T-helper 1 cell treated with Interleukin-12 subunit alpha and Interleukin-12 subunit beta and Interleukin-4 antibody, amounts not matched to agents 30 μg/mL and 1 μg/mL, for 36 hours (primary cell): ENCODE measurements around the gene LDHAL6B.

Experiments
- H3K27ac Mint-ChIP-seq: one replicate; pipeline ENCODE4 v1.8.0; 2021; ENCODE audit warnings: mild to moderate bottlenecking, mixed read lengths
- H3K27me3 Mint-ChIP-seq: one replicate; pipeline ENCODE4 v1.8.0; 2021; ENCODE audit warnings: low read depth, mixed read lengths
- H3K36me3 Mint-ChIP-seq: one replicate; pipeline ENCODE4 v1.8.0; 2021; ENCODE audit warnings: low read depth, mixed read lengths
- H3K4me1 Mint-ChIP-seq: one replicate; pipeline ENCODE4 v1.8.0; 2021; ENCODE audit warnings: low read depth, mixed read lengths
- H3K4me3 Mint-ChIP-seq: one replicate; pipeline ENCODE4 v1.8.0; 2021; ENCODE audit warnings: mild to moderate bottlenecking, moderate library complexity, mixed read lengths
- H3K9me3 Mint-ChIP-seq: one replicate; pipeline ENCODE4 v1.8.0; 2021; ENCODE audit warnings: mixed read lengths

The LDHAL6B gene

DNA sequence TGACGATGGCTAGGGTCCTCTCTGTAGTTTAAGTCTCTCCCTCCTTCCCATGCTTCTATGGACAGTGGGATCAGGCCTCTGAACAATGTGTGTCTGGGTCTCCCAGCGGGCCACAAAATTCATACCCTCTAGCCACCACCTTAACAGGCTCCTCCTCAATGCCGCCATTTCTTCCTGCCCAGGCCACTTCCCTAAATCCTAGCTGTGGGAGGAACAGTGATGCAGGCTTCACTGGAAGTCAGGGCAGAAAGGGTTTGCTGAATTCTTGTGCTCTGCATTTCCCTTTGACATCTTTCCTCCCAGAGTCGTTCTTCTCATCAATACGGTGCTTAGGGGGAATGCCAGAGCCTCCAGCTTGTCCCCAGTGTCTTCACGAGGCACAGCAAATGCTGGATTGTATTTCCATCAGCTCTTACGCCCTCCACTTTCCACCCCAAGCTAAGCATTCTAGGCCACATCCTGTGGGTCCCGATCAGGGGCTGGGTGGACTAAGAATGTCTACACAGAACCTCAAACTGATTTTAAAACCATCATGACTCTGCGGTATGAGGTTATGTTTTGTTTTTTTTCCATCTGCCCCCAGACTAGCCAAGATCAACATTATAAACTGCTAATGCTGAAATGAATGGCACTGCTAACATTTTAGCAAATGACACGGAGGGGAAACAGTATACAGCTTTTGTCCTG lies 11.9 kb upstream of the LDHAL6B start:
- H3K9me3 Mint-ChIP-seq = no peaks in the 10 kb centered on the region
- peaks cover 4% of the 10 kb centered on the region for H3K4me1 Mint-ChIP-seq
- H3K27ac Mint-ChIP-seq = no peak overlapping the region
- no peak overlapping the region for H3K4me3 Mint-ChIP-seq
- H3K27me3 Mint-ChIP-seq = no peaks in the 10 kb centered on the region
- peaks cover 16% of the 10 kb centered on the region for H3K36me3 Mint-ChIP-seq

DNA sequence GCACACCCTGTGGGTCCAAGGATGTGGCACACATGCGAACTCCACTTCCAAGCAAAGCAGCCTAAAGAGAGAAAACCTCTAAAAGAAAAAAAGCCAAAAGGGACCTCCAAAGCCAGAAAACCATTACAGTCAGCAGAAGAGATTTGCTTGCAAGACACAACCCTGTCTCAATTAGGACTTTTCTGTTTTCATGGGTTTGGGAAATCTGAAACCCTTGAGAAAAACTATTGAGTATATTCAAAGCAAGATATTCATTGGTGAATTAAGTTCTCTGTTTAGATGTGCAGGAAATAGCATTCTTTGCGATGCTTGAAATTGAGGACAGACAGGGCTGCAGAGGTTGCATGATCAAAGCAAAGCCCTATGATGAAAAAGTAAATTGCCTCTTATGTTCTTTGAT lies 10.2 kb upstream of the LDHAL6B start:
- H3K4me1 Mint-ChIP-seq = peaks cover 4% of the 10 kb centered on the region
- no peak overlapping the region for H3K4me3 Mint-ChIP-seq
- H3K9me3 Mint-ChIP-seq = no peaks in the 10 kb centered on the region
- no peak overlapping the region for H3K27ac Mint-ChIP-seq
- no peaks in the 10 kb centered on the region for H3K27me3 Mint-ChIP-seq
- H3K36me3 Mint-ChIP-seq = peaks cover 16% of the 10 kb centered on the region

DNA sequence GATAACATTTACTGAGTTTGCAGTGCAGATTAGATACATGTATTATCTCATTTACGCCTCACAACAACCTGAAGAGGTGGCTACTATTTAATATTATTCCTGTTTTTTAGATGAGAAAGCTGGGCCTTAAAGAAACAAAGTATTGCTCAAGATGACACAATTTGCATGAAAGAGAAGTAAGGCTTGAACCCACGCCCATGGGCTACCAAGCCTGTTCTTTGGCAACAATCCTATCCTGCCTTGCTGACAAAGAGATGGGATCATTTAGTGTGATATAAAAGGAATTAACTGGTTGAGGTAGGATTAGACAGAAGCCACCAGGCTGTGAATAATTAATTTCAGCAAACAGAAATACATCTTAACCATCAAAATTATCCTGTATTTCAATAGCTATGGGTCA lies 9.2 kb upstream of the LDHAL6B start:
- Mint-ChIP-seq H3K36me3 (peaks cover 16% of the 10 kb centered on the region), H3K27ac (no peak overlapping the region)

DNA sequence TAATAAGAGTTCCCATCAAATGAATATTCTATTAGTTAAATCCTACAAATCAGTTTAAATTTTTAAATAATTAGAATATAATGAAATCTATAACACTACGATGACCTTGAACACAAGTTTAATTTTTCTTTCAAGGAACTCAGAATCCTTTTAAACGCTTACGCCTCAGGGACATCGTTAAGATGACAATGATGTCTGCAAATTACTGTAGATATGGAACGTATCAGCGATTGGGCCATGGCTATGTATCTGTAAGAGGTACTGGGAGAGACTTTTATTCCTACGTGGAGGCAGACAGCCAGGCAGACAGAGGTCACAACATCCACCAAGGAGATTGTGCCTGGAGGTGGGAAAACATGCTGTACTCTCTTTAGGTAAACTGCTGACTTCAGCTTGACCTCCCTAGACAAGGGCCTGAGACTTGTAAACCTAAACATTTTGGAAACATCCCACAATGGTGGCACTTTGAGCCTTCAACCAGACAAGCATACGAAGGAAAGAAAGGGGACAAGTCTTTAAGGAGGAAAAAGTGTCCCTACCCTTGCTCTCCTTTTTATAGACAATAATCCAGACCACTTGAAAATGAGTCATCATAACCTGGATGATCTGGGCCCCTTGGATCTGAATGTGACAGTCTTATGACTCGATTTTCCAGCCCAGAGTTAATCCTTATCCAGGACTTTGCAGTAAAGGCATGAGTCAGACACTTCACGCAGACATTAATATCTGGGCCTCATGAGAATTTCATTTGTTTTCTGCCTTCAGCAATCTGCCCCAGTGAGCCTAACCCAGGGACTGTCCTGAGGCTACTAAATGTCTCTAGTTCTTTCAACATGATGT lies 6.8 kb upstream of the LDHAL6B start:
- Mint-ChIP-seq H3K9me3 (no peaks in the 10 kb centered on the region), H3K4me1 (peaks cover 3% of the 10 kb centered on the region), H3K27me3 (no peaks in the 10 kb centered on the region), H3K4me3 (no peak overlapping the region), H3K27ac (no peak overlapping the region), H3K36me3 (peaks cover 11% of the 10 kb centered on the region)

More for the DNA sequence above, 9.2 kb upstream of the LDHAL6B start:
- Mint-ChIP-seq H3K27me3 (no peaks in the 10 kb centered on the region), H3K4me1 (peaks cover 4% of the 10 kb centered on the region), H3K4me3 (no peak overlapping the region), H3K9me3 (no peaks in the 10 kb centered on the region)

DNA sequence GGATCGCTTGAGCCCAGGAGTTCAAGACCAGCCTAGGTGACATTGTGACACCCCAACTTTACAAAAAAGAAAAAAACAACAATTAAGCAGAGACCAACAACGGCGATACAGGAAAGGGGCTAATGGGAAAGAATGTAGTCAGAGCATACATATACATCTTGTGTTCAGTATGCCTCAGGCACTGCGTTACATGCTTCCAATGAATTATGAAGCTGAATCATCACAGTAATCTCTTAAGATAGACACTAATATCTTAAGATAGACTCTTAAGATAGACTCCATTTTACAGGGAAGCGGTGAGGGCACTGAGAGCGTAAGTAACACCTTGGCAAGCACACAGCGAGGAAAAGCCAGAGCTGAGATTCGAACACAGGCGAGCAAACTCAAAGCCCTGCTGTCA lies 6.1 kb upstream of the LDHAL6B start:
- no peak overlapping the region for H3K4me3 Mint-ChIP-seq
- peaks cover 7% of the 10 kb centered on the region for H3K36me3 Mint-ChIP-seq
- no peaks in the 10 kb centered on the region for H3K27me3 Mint-ChIP-seq
- no peaks in the 10 kb centered on the region for H3K9me3 Mint-ChIP-seq
- H3K27ac Mint-ChIP-seq = no peak overlapping the region
- peaks cover 3% of the 10 kb centered on the region for H3K4me1 Mint-ChIP-seq

DNA sequence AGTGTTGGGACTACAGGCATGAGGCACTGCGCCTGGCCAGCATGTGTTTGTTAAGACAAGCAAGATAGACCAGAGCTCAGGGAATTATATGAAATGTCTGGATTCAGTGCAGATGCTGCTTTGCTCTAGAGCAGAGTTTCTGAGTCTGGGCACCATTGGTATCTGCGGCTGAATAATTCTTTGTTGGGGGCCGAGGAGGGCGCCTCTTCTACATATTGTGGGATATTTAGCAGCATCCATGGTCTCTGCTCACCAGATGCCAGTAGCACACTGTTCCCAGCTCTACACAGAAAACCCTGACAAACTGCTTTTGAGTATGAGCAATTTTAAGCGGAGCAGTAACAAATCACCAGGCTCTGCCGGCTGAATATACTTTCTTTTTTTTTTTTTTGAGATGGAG lies 3.6 kb upstream of the LDHAL6B start:
- H3K4me3 Mint-ChIP-seq = no peak overlapping the region
- H3K36me3 Mint-ChIP-seq = peaks cover 16% of the 10 kb centered on the region
- peaks cover 8% of the 10 kb centered on the region for H3K4me1 Mint-ChIP-seq
- H3K27ac Mint-ChIP-seq = no peak overlapping the region
- no peaks in the 10 kb centered on the region for H3K27me3 Mint-ChIP-seq
- H3K9me3 Mint-ChIP-seq = no peaks in the 10 kb centered on the region

DNA sequence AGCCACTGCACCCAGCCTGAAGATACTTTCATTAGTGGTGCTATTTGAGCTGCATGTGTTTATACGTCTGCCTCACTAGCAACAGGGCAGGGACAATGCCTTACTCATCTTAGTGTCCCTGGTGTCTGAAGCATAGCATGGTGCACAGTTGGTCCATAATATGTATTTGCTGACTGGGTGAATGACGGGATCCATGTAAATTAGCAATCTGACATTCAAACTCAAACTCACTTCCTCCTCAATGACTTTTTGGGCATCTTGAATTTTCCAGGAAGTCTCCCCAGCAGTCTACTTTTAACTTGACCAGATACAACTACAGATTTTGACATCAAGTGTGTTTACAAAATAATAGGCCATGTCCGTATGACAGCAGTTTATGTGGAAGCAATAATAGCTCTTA lies 3.0 kb upstream of the LDHAL6B start:
- Mint-ChIP-seq H3K9me3 (no peaks in the 10 kb centered on the region), H3K27me3 (no peaks in the 10 kb centered on the region), H3K4me1 (peaks cover 8% of the 10 kb centered on the region), H3K4me3 (no peak overlapping the region), H3K27ac (no peak overlapping the region), H3K36me3 (peaks cover 19% of the 10 kb centered on the region)

DNA sequence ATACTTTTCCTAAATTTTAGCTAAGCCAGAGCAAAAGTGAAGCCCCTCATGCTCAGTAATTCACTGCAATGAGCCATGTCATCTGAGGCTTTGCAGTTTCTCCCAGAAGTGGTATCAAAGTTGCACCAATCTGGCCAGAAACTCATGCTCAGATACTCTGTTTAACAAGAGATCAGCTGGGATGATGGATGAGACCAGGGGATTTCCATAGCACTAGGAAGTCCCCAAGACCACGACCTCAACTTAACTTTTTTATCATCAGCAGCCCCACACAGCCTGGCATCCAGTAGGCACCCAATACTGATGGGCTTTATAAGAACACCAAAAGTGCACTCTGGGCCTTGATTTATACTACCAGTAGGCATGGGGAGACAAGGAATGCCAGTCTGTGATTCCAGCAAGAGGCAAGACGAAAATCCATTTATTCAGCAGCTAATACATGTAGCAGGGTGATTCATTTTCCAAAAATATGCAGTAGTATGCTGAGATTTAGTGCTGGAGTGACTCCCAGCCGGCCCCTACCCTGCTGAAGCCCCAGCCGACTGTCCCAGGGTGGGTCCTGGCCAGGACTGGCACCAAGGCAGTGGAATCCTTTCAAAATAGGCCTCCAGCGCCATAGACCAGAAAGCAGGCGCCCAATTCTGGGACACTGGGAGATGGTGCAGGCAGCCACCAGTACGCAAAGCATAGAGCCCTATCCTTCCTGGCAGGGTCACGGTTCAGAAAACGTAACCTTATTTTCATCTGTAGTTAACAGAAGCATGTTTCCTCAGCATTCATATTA lies 612 bp upstream of the LDHAL6B start:
- Mint-ChIP-seq H3K36me3 (peaks cover 18% of the 10 kb centered on the region), H3K27ac (peak overlapping the region; percentile 4), H3K27me3 (no peaks in the 10 kb centered on the region), H3K4me1 (peaks cover 8% of the 10 kb centered on the region), H3K9me3 (no peaks in the 10 kb centered on the region), H3K4me3 (no peak overlapping the region)

DNA sequence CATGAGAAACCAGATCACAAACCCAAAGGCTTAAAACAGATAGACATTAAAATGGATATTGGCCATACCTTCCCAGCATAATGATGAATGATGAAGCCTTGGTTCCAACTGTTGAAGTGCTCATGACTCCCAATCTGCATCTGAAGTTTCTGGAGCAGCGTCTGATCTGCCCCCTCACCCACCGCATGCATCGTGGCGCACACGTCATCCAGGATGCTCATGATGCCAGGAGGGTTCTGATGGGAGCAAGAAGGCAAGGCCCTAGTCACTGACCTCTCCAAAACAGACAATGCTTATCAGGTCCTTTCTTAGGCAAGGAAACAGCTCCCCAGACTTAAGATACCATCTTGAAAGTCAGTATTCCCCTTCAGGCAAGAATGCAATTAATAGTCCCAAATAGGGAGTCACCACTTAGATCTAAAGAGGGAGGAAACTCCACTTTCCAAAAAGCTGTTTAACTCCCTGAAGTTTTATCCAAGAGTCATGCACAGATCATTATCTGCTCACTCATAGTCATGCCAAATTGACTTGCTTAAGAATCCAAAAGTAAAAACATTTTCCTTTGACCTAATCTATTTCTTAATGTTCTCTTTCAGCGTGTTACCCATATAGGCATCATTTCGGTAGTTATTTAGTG lies 2.1 kb downstream of the LDHAL6B start:
- Mint-ChIP-seq H3K4me3 (no peak overlapping the region), H3K9me3 (no peaks in the 10 kb centered on the region), H3K27ac (no peak overlapping the region), H3K27me3 (no peaks in the 10 kb centered on the region), H3K4me1 (peaks cover 8% of the 10 kb centered on the region), H3K36me3 (peaks cover 21% of the 10 kb centered on the region)

DNA sequence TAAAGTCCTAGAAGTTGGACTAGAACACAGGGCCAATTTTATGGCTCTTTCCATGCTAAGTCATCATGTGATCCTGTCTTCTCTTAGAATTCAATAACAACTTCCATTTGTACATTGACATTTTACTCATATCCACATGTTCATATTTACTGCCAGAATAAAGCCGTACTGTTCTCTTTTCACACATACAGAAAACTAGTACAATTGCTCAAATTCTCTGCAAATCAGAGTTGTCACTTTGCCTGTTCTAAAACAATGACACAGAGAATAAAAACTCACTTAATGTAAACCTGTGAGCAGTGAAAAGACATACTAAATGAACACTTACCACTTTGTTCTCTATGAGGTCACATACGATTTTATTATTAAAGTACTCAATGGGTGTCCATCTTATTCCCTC lies 3.5 kb downstream of the LDHAL6B start:
- Mint-ChIP-seq H3K36me3 (peaks cover 19% of the 10 kb centered on the region), H3K27me3 (no peaks in the 10 kb centered on the region), H3K4me3 (no peak overlapping the region), H3K4me1 (peaks cover 7% of the 10 kb centered on the region), H3K9me3 (no peaks in the 10 kb centered on the region), H3K27ac (no peak overlapping the region)

DNA sequence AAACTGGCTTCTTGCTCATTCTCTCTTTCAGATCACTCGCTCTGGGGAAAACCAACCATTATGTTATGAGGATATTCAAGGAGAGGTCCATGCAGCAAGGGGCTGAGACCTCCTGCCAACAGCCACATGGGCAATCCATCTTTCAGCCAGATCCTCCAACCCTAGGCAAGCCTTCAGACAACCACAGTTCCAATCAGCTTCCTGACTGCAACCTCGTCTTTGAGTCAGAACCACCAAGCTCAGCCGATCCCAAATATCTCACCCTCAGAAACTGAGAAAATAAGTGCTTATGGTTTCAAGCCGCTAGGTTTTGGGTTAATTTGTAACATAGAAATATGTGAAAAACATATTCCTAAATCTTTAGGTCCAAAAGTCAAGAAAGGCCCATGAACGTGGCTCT lies 10.3 kb downstream of the LDHAL6B start:
- H3K4me1 Mint-ChIP-seq = no peaks in the 10 kb centered on the region
- H3K36me3 Mint-ChIP-seq = peaks cover 12% of the 10 kb centered on the region
- no peak overlapping the region for H3K4me3 Mint-ChIP-seq
- no peak overlapping the region for H3K27ac Mint-ChIP-seq
- H3K9me3 Mint-ChIP-seq = no peaks in the 10 kb centered on the region
- no peaks in the 10 kb centered on the region for H3K27me3 Mint-ChIP-seq

DNA sequence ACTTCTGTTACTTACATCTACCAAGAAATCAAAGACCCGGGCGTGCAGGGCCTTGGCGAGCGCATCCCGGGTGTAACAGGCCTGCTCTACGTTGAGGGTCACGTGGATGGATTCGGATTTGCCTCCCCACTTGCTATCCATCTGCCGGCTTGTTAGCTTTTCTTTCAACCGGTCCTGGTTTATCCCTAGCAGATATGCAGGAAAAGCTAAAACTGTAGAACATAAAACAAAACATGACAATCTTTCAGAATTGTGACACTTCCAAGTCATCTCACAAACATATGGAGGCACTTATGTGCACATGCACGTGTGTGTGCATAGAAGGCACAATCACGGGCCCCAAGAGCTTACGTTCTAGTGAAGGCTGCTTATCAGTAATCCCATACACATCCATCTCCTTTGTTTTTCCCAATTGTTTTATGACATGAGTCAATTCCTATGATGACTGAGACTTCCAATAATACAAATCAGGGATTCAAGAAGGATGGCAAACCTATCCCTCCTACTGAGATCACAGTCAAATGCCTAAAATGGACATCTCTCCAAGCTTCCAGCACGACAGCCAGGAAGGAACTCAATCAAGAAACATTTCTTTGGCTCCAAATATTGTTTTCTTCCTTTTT lies 11.3 kb downstream of the LDHAL6B start:
- Mint-ChIP-seq H3K27me3 (no peaks in the 10 kb centered on the region), H3K27ac (no peak overlapping the region), H3K4me1 (no peaks in the 10 kb centered on the region), H3K4me3 (no peak overlapping the region), H3K9me3 (no peaks in the 10 kb centered on the region), H3K36me3 (peaks cover 12% of the 10 kb centered on the region)

DNA sequence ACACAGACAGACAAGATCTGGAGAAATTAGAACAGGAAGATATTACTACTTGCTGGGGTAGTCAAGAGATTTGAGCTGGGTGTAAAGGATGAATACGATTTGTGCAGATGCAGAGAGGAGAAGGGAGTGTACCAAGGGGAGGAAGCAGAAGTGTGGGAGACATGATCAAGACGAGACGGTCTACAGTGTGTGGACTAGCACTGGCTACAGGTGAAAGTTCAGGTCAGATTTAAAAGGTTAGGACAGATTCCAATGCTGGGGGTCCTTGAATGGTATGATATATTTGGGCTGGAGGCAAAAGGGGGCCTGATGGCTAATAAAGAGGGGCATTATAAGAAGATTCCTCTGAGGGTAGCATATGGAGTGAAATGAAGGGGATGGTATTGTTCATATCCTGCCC lies 12.1 kb downstream of the LDHAL6B start:
- no peaks in the 10 kb centered on the region for H3K9me3 Mint-ChIP-seq

More for the DNA sequence above, 12.1 kb downstream of the LDHAL6B start:
- no peaks in the 10 kb centered on the region for H3K27me3 Mint-ChIP-seq
- no peaks in the 10 kb centered on the region for H3K4me1 Mint-ChIP-seq
- peaks cover 15% of the 10 kb centered on the region for H3K36me3 Mint-ChIP-seq
- H3K4me3 Mint-ChIP-seq = no peak overlapping the region
- no peak overlapping the region for H3K27ac Mint-ChIP-seq
